HepG2 (cell line): ENCODE data around the gene TRIM67. TPM values are rescaled to one million over a fixed set of nuclear protein-coding genes. Genes with fewer than 3 reads are reported as not detected.

ENCODE experiments used
- AFF4 ChIP-seq: sonication (generic); formaldehyde crosslinking; IDR thresholded peaks from 2 replicates; pipeline ENCODE4 v1.4.0; 2020; ENCODE audit warnings: missing genetic modification reagents
- BRD4 ChIP-seq: sonication (generic); formaldehyde crosslinking; IDR thresholded peaks from 2 replicates; pipeline ENCODE4 v1.4.0; 2020; ENCODE audit warnings: missing genetic modification reagents
- MTF1 ChIP-seq: sonication (generic); formaldehyde crosslinking; IDR thresholded peaks from 2 replicates; pipeline ENCODE4 v1.5.0; 2020; ENCODE audit warnings: missing genetic modification reagents
- MYNN ChIP-seq: sonication (generic); formaldehyde crosslinking; IDR thresholded peaks from 2 replicates; pipeline ENCODE4 v1.4.0; 2020; ENCODE audit warnings: mild to moderate bottlenecking, low read depth, missing genetic modification reagents
- PHB2 ChIP-seq: fragments of 450-650 bp; IDR thresholded peaks from 2 replicates; pipeline ENCODE4 v1.6.1; 2018; ENCODE audit not compliant: partially characterized antibody
- PLRG1 ChIP-seq: fragments of 450-650 bp; conservative IDR thresholded peaks from 2 replicates; pipeline ENCODE4 v1.6.1; 2016
- ZNF12 ChIP-seq: sonication (generic); formaldehyde crosslinking; IDR thresholded peaks from 2 replicates; pipeline ENCODE4 v1.5.0; 2020; ENCODE audit warnings: missing genetic modification reagents
- ZNF138 ChIP-seq: sonication (generic); formaldehyde crosslinking; IDR thresholded peaks from 2 replicates; pipeline ENCODE4 v1.5.0; 2020; ENCODE audit warnings: mild to moderate bottlenecking, low read depth, missing genetic modification reagents
- ZNF207 ChIP-seq: fragments of 450-650 bp; IDR thresholded peaks from 2 replicates; pipeline ENCODE4 v1.6.1; 2016; ENCODE audit warnings: antibody characterized with exemption, borderline replicate concordance
- ZNF414 ChIP-seq: sonication (generic); formaldehyde crosslinking; IDR thresholded peaks from 2 replicates; pipeline ENCODE4 v1.5.0; 2020; ENCODE audit warnings: missing genetic modification reagents
- ZNF530 ChIP-seq: sonication (generic); formaldehyde crosslinking; IDR thresholded peaks from 2 replicates; pipeline ENCODE4 v1.5.0; 2020; ENCODE audit warnings: low read depth, mild to moderate bottlenecking, missing genetic modification reagents
- polyA plus RNA-seq, 8 experiments: library from polyadenylated mRNA; depleted of rRNA in 3 of 8; stranded (reverse) in 7 of 8; unstranded in 1 of 8; fragments of >200 nt; fragmentation: Illumina TruSeq in 4 of 8; extraction: Trizol in 4 of 8; gene quantifications; 2 replicates each; pipeline versions ENCODE4 v1.2.1 to v1.2.3, GENCODE V29; 2011 to 2016; ENCODE audit warnings: low read depth in 4 of 8, missing spikeins in 1 of 8, mixed read lengths in 1 of 8; ENCODE audit not compliant: insufficient read depth in 1 of 8
- total RNA-seq, 5 experiments: library from RNA; depleted of rRNA; stranded (reverse); fragments of >200 nt; fragmentation: Illumina TruSeq; extraction: Trizol; gene quantifications; 2 replicates each; pipeline ENCODE4 v1.2.3, GENCODE V29; 2016; ENCODE audit warnings: low read depth in 1 of 5
- TF ChIP-seq, protein P1 (sequence below): sonication (generic); formaldehyde crosslinking; IDR thresholded peaks from 2 replicates; pipeline ENCODE4 v1.9.0; 2022; ENCODE audit warnings: missing genetic modification reagents, mild to moderate bottlenecking, borderline replicate concordance
- TF ChIP-seq, protein P2 (sequence below), 2 experiments: sonication (generic) in 1 of 2; formaldehyde crosslinking in 1 of 2; IDR thresholded peaks; 2 replicates each; pipeline versions ENCODE4 v1.4.0 to v1.6.1; 2016 to 2020; ENCODE audit warnings: borderline replicate concordance in 1 of 2, low read depth in 1 of 2, mild to moderate bottlenecking in 1 of 2, missing genetic modification reagents in 1 of 2
- TF ChIP-seq, protein P3 (sequence below): sonication (generic); formaldehyde crosslinking; IDR thresholded peaks from 2 replicates; pipeline ENCODE4 v1.5.0; 2020; ENCODE audit warnings: mild to moderate bottlenecking, missing genetic modification reagents

Gene TRIM67
- total and polyA plus RNA-seq, 2 of the 13 experiments (the other 11 are each of a cell fraction or from before 2014, with no cell fraction given) = not detected

- TF ChIP-seq ZNF414 = peak; percentile 54; the same call in 1 of the 2 replicates
- no peak for TF ChIP-seq ZNF207
- TF ChIP-seq AFF4 (CRISPR knock-in tag) = no peak
- TF ChIP-seq, protein P1, sequence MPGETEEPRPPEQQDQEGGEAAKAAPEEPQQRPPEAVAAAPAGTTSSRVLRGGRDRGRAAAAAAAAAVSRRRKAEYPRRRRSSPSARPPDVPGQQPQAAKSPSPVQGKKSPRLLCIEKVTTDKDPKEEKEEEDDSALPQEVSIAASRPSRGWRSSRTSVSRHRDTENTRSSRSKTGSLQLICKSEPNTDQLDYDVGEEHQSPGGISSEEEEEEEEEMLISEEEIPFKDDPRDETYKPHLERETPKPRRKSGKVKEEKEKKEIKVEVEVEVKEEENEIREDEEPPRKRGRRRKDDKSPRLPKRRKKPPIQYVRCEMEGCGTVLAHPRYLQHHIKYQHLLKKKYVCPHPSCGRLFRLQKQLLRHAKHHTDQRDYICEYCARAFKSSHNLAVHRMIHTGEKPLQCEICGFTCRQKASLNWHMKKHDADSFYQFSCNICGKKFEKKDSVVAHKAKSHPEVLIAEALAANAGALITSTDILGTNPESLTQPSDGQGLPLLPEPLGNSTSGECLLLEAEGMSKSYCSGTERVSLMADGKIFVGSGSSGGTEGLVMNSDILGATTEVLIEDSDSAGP (CRISPR knock-in tag) = peak; percentile 64; the same call in 1 of the 2 replicates
- TF ChIP-seq, protein P2, sequence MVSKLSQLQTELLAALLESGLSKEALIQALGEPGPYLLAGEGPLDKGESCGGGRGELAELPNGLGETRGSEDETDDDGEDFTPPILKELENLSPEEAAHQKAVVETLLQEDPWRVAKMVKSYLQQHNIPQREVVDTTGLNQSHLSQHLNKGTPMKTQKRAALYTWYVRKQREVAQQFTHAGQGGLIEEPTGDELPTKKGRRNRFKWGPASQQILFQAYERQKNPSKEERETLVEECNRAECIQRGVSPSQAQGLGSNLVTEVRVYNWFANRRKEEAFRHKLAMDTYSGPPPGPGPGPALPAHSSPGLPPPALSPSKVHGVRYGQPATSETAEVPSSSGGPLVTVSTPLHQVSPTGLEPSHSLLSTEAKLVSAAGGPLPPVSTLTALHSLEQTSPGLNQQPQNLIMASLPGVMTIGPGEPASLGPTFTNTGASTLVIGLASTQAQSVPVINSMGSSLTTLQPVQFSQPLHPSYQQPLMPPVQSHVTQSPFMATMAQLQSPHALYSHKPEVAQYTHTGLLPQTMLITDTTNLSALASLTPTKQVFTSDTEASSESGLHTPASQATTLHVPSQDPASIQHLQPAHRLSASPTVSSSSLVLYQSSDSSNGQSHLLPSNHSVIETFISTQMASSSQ (IDR thresholded peaks at IDR 0.05; ENCODE audit: low read depth) = no peak
- TF ChIP-seq, protein P2 (CRISPR knock-in tag; IDR thresholded peaks at IDR 0.05; ENCODE audit: borderline replicate concordance) = peak; percentile 64; the same call in 1 of the 2 replicates
- no peak for TF ChIP-seq ZNF530
- no peak for TF ChIP-seq PHB2
- TF ChIP-seq BRD4 = 0 out of 2 replicates have a peak, but pooled peaks have one; percentile 11
- TF ChIP-seq MTF1 (CRISPR knock-in tag) = no peak
- no peak for TF ChIP-seq PLRG1
- TF ChIP-seq MYNN = 0 out of 2 replicates have a peak, but pooled peaks have one; percentile 65
- TF ChIP-seq, protein P3, sequence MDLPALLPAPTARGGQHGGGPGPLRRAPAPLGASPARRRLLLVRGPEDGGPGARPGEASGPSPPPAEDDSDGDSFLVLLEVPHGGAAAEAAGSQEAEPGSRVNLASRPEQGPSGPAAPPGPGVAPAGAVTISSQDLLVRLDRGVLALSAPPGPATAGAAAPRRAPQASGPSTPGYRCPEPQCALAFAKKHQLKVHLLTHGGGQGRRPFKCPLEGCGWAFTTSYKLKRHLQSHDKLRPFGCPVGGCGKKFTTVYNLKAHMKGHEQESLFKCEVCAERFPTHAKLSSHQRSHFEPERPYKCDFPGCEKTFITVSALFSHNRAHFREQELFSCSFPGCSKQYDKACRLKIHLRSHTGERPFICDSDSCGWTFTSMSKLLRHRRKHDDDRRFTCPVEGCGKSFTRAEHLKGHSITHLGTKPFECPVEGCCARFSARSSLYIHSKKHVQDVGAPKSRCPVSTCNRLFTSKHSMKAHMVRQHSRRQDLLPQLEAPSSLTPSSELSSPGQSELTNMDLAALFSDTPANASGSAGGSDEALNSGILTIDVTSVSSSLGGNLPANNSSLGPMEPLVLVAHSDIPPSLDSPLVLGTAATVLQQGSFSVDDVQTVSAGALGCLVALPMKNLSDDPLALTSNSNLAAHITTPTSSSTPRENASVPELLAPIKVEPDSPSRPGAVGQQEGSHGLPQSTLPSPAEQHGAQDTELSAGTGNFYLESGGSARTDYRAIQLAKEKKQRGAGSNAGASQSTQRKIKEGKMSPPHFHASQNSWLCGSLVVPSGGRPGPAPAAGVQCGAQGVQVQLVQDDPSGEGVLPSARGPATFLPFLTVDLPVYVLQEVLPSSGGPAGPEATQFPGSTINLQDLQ (CRISPR knock-in tag) = no peak
- TF ChIP-seq ZNF12 (CRISPR knock-in tag) = no peak
- TF ChIP-seq ZNF138 (CRISPR knock-in tag) = 0 out of 2 replicates have a peak, but pooled peaks have one; percentile 49
These were observed 49.4 kb downstream of the TRIM67 start (continued) for GRCh38 chr1:231211005-231211857.
